Stimulated activated naive CD8-positive, alpha-beta T cell treated with anti-CD3 and anti-CD28 coated beads, Interleukin-15, amount 100 ng/mL, for 72 hours (primary cell): ENCODE measurements around the gene CCNK.
A peak's percentile ranks its signal among the peaks of the same experiment; 100 is the strongest.

Experiments used
- ATAC-seq: fragments of 150-1000 bp; cut with Tn5 transposase; 2 replicates; pipeline ENCODE4 v1.10.0; 2021; ENCODE audit warnings: mild to moderate bottlenecking, moderate library complexity
- DNase-seq, 2 donors: peaks; one replicate each; pipeline ENCODE4 v3.0.0; 2021 to 2022
- H3K27ac Mint-ChIP-seq, 2 donors: one replicate each; pipeline ENCODE4 v1.8.0; 2022; ENCODE audit warnings: mild to moderate bottlenecking in 2 of 2, mixed read lengths in 2 of 2, moderate library complexity in 2 of 2
- H3K27me3 Mint-ChIP-seq: one replicate; pipeline ENCODE4 v1.8.0; 2022; ENCODE audit warnings: mixed read lengths
- H3K4me1 Mint-ChIP-seq: one replicate; pipeline ENCODE4 v1.8.0; 2022; ENCODE audit warnings: mild to moderate bottlenecking, mixed read lengths
- H3K4me3 Mint-ChIP-seq, 2 donors: one replicate each; pipeline ENCODE4 v1.8.0; 2022; ENCODE audit warnings: mild to moderate bottlenecking in 2 of 2, mixed read lengths in 2 of 2, moderate library complexity in 1 of 2
- H3K9me3 Mint-ChIP-seq, 2 donors: one replicate each; pipeline ENCODE4 v1.8.0; 2022; ENCODE audit warnings: mixed read lengths in 2 of 2

Gene CCNK

GRCh38 chr14:99480917-99481744, at the start of gene CCNK:
Gene CCNK, plus strand, starts transcription at chr14:99481409. Its CDS starts 11,269 bp downstream, at chr14:99492678.
- Mint-ChIP-seq H3K27me3 (no peaks in the 10 kb centered on the region), H3K4me3 (peak within 1 kb of the TSS; percentile 98), H3K27ac (peak within 1 kb of the TSS; percentile 99), H3K9me3 (no peaks in the 10 kb centered on the region), H3K4me1 (peaks cover 54% of the 10 kb centered on the region)
- peak; percentile 100 for DNase-seq
- peak; percentile 93 for ATAC-seq

- Mint-ChIP-seq H3K9me3 (peaks cover 6 to 18% of the 10 kb centered on the region in 2 donors), H3K4me1 (peaks cover 30% of the 10 kb centered on the region), H3K4me3 (no peak overlapping the region), H3K27ac (no peak overlapping the region), H3K27me3 (no peaks in the 10 kb centered on the region)
- ATAC-seq (no peak), DNase-seq (no peak)
Measured at GRCh38 chr14:99431986-99432385, 49.2 kb upstream of the CCNK start.

GRCh38 chr14:99432485-99432884, 48.7 kb upstream of the CCNK start:
- Mint-ChIP-seq H3K27ac (no peak overlapping the region), H3K4me1 (peaks cover 34% of the 10 kb centered on the region), H3K9me3 (peaks cover 6 to 18% of the 10 kb centered on the region in 2 donors), H3K4me3 (no peak overlapping the region), H3K27me3 (no peaks in the 10 kb centered on the region)
- DNase-seq (no peak), ATAC-seq (no peak)

- Mint-ChIP-seq H3K9me3 (no peaks in the 10 kb centered on the region), H3K4me3 (no peak overlapping the region), H3K27me3 (no peaks in the 10 kb centered on the region), H3K4me1 (peaks cover 32% of the 10 kb centered on the region), H3K27ac (no peak overlapping the region)
- DNase-seq (no peak), ATAC-seq (no peak)
Measured at GRCh38 chr14:99435327-99435726, 45.9 kb upstream of the CCNK start.

- H3K4me1 Mint-ChIP-seq = peaks cover 26% of the 10 kb centered on the region
- H3K27me3 Mint-ChIP-seq = no peaks in the 10 kb centered on the region
- no peak for ATAC-seq
- H3K9me3 Mint-ChIP-seq = no peaks in the 10 kb centered on the region
- no peak overlapping the region for H3K4me3 Mint-ChIP-seq
- peak overlapping the region in 1 of 2 donors; percentile 58 for H3K27ac Mint-ChIP-seq
- DNase-seq = no peak
Measured at GRCh38 chr14:99436247-99437180, 44.7 kb upstream of the CCNK start.

GRCh38 chr14:99437706-99438105, 43.5 kb upstream of the CCNK start:
- Mint-ChIP-seq H3K4me1 (peaks cover 30% of the 10 kb centered on the region), H3K27ac (no peak overlapping the region), H3K9me3 (no peaks in the 10 kb centered on the region), H3K4me3 (no peak overlapping the region), H3K27me3 (no peaks in the 10 kb centered on the region)
- ATAC-seq (no peak), DNase-seq (no peak)

GRCh38 chr14:99440278-99440677, 40.9 kb upstream of the CCNK start:
- H3K4me1 Mint-ChIP-seq = peaks cover 30% of the 10 kb centered on the region
- no peak for DNase-seq
- no peak overlapping the region for H3K4me3 Mint-ChIP-seq
- H3K27me3 Mint-ChIP-seq = no peaks in the 10 kb centered on the region
- ATAC-seq = no peak
- H3K27ac Mint-ChIP-seq = no peak overlapping the region
- no peaks in the 10 kb centered on the region for H3K9me3 Mint-ChIP-seq

- H3K4me1 Mint-ChIP-seq = peaks cover 21% of the 10 kb centered on the region
- no peak overlapping the region for H3K4me3 Mint-ChIP-seq
- H3K9me3 Mint-ChIP-seq = no peaks in the 10 kb centered on the region
- DNase-seq (no peak), ATAC-seq (no peak)
- no peak overlapping the region for H3K27ac Mint-ChIP-seq
- no peaks in the 10 kb centered on the region for H3K27me3 Mint-ChIP-seq
Measured at GRCh38 chr14:99441157-99441870, 39.9 kb upstream of the CCNK start.

- DNase-seq (no peak), ATAC-seq (no peak)
- Mint-ChIP-seq H3K9me3 (no peaks in the 10 kb centered on the region), H3K27ac (no peak overlapping the region), H3K4me1 (peaks cover 15% of the 10 kb centered on the region), H3K27me3 (no peaks in the 10 kb centered on the region), H3K4me3 (no peak overlapping the region)
Measured at GRCh38 chr14:99441918-99442317, 39.3 kb upstream of the CCNK start.

- Mint-ChIP-seq H3K4me1 (peaks cover 7% of the 10 kb centered on the region), H3K27me3 (no peaks in the 10 kb centered on the region), H3K27ac (no peak overlapping the region), H3K9me3 (no peaks in the 10 kb centered on the region), H3K4me3 (no peak overlapping the region)
- ATAC-seq (no peak), DNase-seq (no peak)
Measured at GRCh38 chr14:99445931-99446330, 35.3 kb upstream of the CCNK start.

- Mint-ChIP-seq H3K27me3 (no peaks in the 10 kb centered on the region), H3K4me3 (no peak overlapping the region), H3K4me1 (no peaks in the 10 kb centered on the region), H3K27ac (no peak overlapping the region), H3K9me3 (no peaks in the 10 kb centered on the region)
- ATAC-seq (no peak), DNase-seq (no peak)
Measured at GRCh38 chr14:99447739-99448138, 33.5 kb upstream of the CCNK start.

- ATAC-seq = no peak
- no peak for DNase-seq
- Mint-ChIP-seq H3K4me3 (no peak overlapping the region), H3K27me3 (no peaks in the 10 kb centered on the region), H3K27ac (no peak overlapping the region), H3K4me1 (no peaks in the 10 kb centered on the region), H3K9me3 (no peaks in the 10 kb centered on the region)
Measured at GRCh38 chr14:99450266-99450665, 30.9 kb upstream of the CCNK start.

GRCh38 chr14:99451234-99451633, 30.0 kb upstream of the CCNK start:
- no peaks in the 10 kb centered on the region for H3K27me3 Mint-ChIP-seq
- no peaks in the 10 kb centered on the region for H3K9me3 Mint-ChIP-seq
- no peak overlapping the region for H3K4me3 Mint-ChIP-seq
- ATAC-seq (no peak), DNase-seq (no peak)
- no peak overlapping the region for H3K27ac Mint-ChIP-seq
- H3K4me1 Mint-ChIP-seq = no peaks in the 10 kb centered on the region

GRCh38 chr14:99452968-99453367, 28.2 kb upstream of the CCNK start:
- H3K27me3 Mint-ChIP-seq = no peaks in the 10 kb centered on the region
- H3K9me3 Mint-ChIP-seq = no peaks in the 10 kb centered on the region
- no peak for ATAC-seq
- no peaks in the 10 kb centered on the region for H3K4me1 Mint-ChIP-seq
- peak overlapping the region in 1 of 2 donors; percentile 9 for H3K27ac Mint-ChIP-seq
- H3K4me3 Mint-ChIP-seq = no peak overlapping the region
- no peak for DNase-seq

GRCh38 chr14:99454246-99454645, 27.0 kb upstream of the CCNK start:
- Mint-ChIP-seq H3K27ac (no peak overlapping the region), H3K9me3 (no peaks in the 10 kb centered on the region), H3K4me3 (no peak overlapping the region), H3K4me1 (no peaks in the 10 kb centered on the region), H3K27me3 (no peaks in the 10 kb centered on the region)
- ATAC-seq (no peak), DNase-seq (no peak)
